Measurements from ENCODE around the gene GLT6D1.

Gene GLT6D1

GRCh38 chr9:135622415-135623020, 16.8 kb downstream of the GLT6D1 start:
- DNase-seq (ENCODE audit: low read depth in 2 of 2): no peak

GRCh38 chr9:135620558-135620957, 18.8 kb downstream of the GLT6D1 start:
- no peak for DNase-seq (ENCODE audit: low read depth in 2 of 2)

- no peak for DNase-seq (ENCODE audit: low read depth in 2 of 2)
Measured at GRCh38 chr9:135619599-135619886, 19.8 kb downstream of the GLT6D1 start.

- no peak for DNase-seq (ENCODE audit: low read depth in 2 of 2)
Measured at GRCh38 chr9:135618866-135619598, 20.3 kb downstream of the GLT6D1 start.

GRCh38 chr9:135617991-135618411, 21.3 kb downstream of the GLT6D1 start:
- no peak for DNase-seq (ENCODE audit: low read depth in 2 of 2)

GRCh38 chr9:135617538-135617900, 21.8 kb downstream of the GLT6D1 start:
- DNase-seq (ENCODE audit: low read depth in 2 of 2): no peak

GRCh38 chr9:135616619-135617537, 22.5 kb downstream of the GLT6D1 start:
- no peak for DNase-seq (ENCODE audit: low read depth in 2 of 2)

GRCh38 chr9:135615666-135616618, 23.4 kb downstream of the GLT6D1 start:
- no peak for DNase-seq (ENCODE audit: low read depth in 2 of 2)

- DNase-seq (ENCODE audit: low read depth in 2 of 2): no peak
Measured at GRCh38 chr9:135614821-135615665, 24.3 kb downstream of the GLT6D1 start.

GRCh38 chr9:135613946-135614805, 25.2 kb downstream of the GLT6D1 start:
- no peak for DNase-seq (ENCODE audit: low read depth in 2 of 2)

GRCh38 chr9:135612981-135613910, 26.1 kb downstream of the GLT6D1 start:
- no peak for DNase-seq (ENCODE audit: low read depth in 2 of 2)

- DNase-seq (ENCODE audit: low read depth in 2 of 2): no peak
Measured at GRCh38 chr9:135612437-135612836, 26.9 kb downstream of the GLT6D1 start.

GRCh38 chr9:135611875-135612209, 27.5 kb downstream of the GLT6D1 start:
- no peak for DNase-seq (ENCODE audit: low read depth in 2 of 2)

- DNase-seq (ENCODE audit: low read depth in 2 of 2): no peak
Measured at GRCh38 chr9:135611142-135611874, 28.0 kb downstream of the GLT6D1 start.

- no peak for DNase-seq (ENCODE audit: low read depth in 2 of 2)
Measured at GRCh38 chr9:135610290-135611141, 28.8 kb downstream of the GLT6D1 start.

GRCh38 chr9:135609366-135609955, 29.9 kb downstream of the GLT6D1 start:
- no peak for DNase-seq (ENCODE audit: low read depth in 2 of 2)

- no peak for DNase-seq (ENCODE audit: low read depth in 2 of 2)
Measured at GRCh38 chr9:135608999-135609317, 30.4 kb downstream of the GLT6D1 start.

Measured in fibroblast of skin of left quadriceps (primary cell).